Measurements from ENCODE around the gene TNFSF12.
"Not testable (repeated sequence)": the region's sequence is repeated elsewhere in the genome, so short reads cannot be mapped to it uniquely, and the experiment has no call there.

The TNFSF12 gene

GRCh38 chr17:7588553-7589203 lies 39.8 kb downstream of the TNFSF12 start:
- no peak for DNase-seq

GRCh38 chr17:7589204-7589868 lies 40.5 kb downstream of the TNFSF12 start:
- no peak for DNase-seq

GRCh38 chr17:7589891-7590691 lies 41.2 kb downstream of the TNFSF12 start, which contains the start of gene SOX15:
Gene SOX15, minus strand, starts transcription at chr17:7590094. Its CDS starts 418 bp downstream, at chr17:7589676.
- no peak for DNase-seq

DNA sequence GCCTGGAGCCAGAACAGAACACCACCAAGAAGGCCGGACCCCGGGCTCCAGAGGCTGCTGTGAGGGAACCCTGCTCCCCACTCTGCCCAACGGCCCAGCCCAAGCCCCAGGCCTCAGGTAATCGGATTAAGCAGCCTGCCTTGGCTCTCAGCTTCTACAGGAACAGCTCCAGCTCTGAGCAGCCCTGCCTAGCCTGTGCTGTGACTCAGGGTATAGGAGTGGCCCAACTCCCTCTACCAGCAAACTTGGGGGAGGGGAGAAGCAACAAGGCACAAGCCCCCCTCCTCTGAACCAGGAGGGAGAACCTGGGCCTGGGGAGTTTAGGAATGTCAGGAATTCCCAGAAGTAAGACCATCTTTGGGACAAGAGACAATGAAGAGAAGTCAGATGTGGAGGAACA lies 41.9 kb downstream of the TNFSF12 start:
- no peak for DNase-seq

GRCh38 chr17:7591596-7591995 lies 42.7 kb downstream of the TNFSF12 start:
- no peak for DNase-seq

DNA sequence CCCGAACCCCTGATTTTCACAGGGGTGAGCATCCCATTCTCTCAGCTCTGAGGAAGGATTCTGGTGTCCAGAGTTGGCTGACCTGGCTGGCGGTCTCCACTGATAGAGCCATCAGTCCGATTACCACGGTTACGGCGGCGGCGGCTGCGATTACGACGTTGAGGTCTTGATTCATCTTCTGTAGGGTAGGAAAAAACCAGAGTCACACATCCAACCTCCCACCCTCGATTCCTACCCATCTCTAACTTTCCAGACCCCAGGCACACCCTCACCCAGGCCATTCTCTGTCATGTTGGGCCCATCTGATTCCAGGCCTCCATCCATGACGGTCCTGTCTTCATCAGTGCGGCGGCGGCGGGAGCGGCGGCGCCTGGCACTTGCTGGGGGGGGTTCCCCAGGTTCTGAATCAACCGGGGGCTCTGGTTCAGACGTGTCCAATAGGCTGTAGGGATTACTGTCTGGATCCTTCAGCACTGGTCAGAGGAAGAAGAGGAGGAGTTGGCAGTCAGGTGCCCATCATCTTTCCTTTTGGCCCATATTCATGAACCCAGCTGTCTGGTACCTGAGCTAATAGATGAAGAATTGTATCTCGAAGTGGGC lies 43.7 kb downstream of the TNFSF12 start:
- no peak for DNase-seq

- no peak for DNase-seq
These were observed 44.4 kb downstream of the TNFSF12 start for GRCh38 chr17:7593296-7593695.

GRCh38 chr17:7597561-7597960 lies 48.7 kb downstream of the TNFSF12 start:
- not testable (repeated sequence) for DNase-seq

DNA sequence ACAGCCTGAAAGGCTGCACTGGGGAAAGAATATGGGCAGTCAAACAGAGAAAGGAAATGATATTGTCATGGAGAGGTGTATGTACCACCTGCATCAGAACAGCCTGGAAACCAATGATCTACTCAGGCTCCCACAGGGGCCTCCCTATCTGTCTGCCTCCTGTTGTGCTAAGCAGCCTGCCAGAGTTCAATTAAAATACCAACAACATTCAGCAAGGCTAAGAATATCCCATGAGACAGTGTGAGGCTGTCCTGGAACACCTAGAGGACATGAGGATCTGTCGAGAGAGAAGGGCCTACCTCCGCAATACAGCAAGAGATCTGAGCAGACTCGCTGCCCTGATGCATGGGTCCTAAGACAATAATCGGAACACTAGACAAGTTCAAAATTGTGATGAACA lies 57.4 kb downstream of the TNFSF12 start:
- no peak for DNase-seq

Measured in NCI-H1930 (cell line).